Measurements from ENCODE around the gene PPM1F. TPM values are rescaled to one million over a fixed set of nuclear protein-coding genes. Genes with fewer than 3 reads are reported as not detected.

The PPM1F gene
- total and polyA plus RNA-seq, 10 of the 15 experiments (the other 5 are each of a cell fraction or from before 2014, with no cell fraction given) = 0.55 to 26.3 (median 9.7) TPM

GRCh38 chr22:21938071-21938822, 14.4 kb downstream of the PPM1F start (continued):
- TF ChIP-seq CUX1 (IDR thresholded peaks at IDR 0.05; ENCODE audit: insufficient replicate concordance, low read depth, low read length) = no peak
- TF ChIP-seq POLR2A (IDR thresholded peaks at IDR 0.05; ENCODE audit: low read depth, low read length) = peak; percentile 85
- TF ChIP-seq ZBED1 (IDR thresholded peaks at IDR 0.05; ENCODE audit: borderline replicate concordance) = no peak
- 0 out of 2 replicates have a peak, but pooled peaks have one; percentile 8 for TF ChIP-seq RUNX3 (IDR thresholded peaks at IDR 0.05; ENCODE audit: low read length)
- no peak for TF ChIP-seq NFIC (IDR thresholded peaks at IDR 0.05; ENCODE audit: low read depth, low read length)
- TF ChIP-seq RELA (IDR thresholded peaks at IDR 0.05; ENCODE audit: borderline replicate concordance, partially characterized antibody) = peak; percentile 60
- TF ChIP-seq BCL11A (IDR thresholded peaks at IDR 0.05; ENCODE audit: low read depth, low read length) = 0 out of 2 replicates have a peak, but pooled peaks have one; percentile 3
- peak; percentile 85; the same call in 1 of the 2 replicates for TF ChIP-seq ZBTB33 (IDR thresholded peaks at IDR 0.05)
- TF ChIP-seq MXI1 (IDR thresholded peaks at IDR 0.05; ENCODE audit: low read depth, low read length) = peak; percentile 37; the same call in 1 of the 2 replicates
- no peak for TF ChIP-seq JUNB (IDR thresholded peaks at IDR 0.05)
- TF ChIP-seq EZH2 (IDR thresholded peaks at IDR 0.05; ENCODE audit: borderline replicate concordance, control insufficient read depth, low read depth, low read length) = no peak
- TF ChIP-seq RAD51 (IDR thresholded peaks at IDR 0.05) = no peak
- no peak for TF ChIP-seq REST (IDR thresholded peaks at IDR 0.05; ENCODE audit: low read depth, low read length)
- no peak for TF ChIP-seq YBX1 (IDR thresholded peaks at IDR 0.05)
- no peak for TF ChIP-seq PAX5 (IDR thresholded peaks at IDR 0.05; ENCODE audit: borderline replicate concordance, low read depth, low read length)
- peak; percentile 67; the same call in 1 of the 2 replicates for TF ChIP-seq RELB (IDR thresholded peaks at IDR 0.05; ENCODE audit: low read depth)
- 0 out of 2 replicates have a peak, but pooled peaks have one; percentile 50 for TF ChIP-seq TAF1 (IDR thresholded peaks at IDR 0.05; ENCODE audit: borderline replicate concordance, low read depth, low read length)
- TF ChIP-seq FOS (IDR thresholded peaks at IDR 0.05; ENCODE audit: borderline replicate concordance, extremely low read depth, insufficient read length) = no peak

All from GM12878 (cell line).